ENCODE data around the gene FAAP20.

DNA sequence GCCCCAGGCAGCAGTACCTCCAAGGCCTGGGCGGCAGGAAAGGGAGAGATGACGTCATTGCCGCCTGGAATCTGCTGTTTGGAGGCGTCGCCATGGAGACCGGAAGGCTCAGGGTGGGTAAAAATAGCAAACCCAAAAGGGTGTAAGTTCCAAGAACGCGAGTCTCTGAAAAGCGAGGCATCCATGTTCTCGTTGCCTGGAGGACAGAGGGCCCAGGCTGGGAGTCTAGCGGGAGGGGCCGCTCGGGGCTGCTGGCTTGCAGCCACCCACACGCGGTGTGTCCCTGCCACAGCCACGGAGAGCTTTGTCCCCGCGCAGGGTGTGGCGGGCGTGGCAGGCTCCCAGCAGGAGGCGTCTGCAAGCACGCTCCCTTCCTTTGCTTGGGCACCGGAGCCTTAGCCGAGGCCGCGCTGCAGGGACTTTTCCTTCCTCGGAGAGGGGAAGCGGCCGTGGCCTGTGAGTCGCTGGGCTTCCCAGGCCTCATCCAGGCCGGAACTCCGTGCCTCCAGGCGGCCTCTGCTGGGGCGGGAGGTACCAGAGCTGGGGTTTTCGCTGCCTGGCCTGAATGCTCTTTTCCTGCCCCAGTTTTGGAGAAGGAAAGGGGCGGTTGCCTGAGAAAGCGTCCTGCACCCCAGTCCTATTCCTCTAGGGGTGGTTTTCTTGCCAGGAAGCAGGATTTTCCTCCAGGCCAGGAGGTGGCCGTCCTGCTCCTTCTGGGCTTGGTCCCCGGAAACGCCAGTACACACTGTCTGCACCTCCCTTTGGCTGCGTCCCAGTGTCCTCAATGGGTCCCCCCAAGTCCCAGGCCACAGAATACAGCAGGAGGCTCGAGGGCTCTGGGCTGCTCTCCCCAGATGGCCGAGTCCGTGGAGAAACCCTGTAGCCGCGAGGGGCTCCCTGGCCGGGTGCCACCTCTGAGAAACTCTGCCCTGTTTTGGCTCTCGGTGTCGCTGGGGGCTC, 18.2 kb upstream of the FAAP20 start:
- TF ChIP-seq, protein P1, sequence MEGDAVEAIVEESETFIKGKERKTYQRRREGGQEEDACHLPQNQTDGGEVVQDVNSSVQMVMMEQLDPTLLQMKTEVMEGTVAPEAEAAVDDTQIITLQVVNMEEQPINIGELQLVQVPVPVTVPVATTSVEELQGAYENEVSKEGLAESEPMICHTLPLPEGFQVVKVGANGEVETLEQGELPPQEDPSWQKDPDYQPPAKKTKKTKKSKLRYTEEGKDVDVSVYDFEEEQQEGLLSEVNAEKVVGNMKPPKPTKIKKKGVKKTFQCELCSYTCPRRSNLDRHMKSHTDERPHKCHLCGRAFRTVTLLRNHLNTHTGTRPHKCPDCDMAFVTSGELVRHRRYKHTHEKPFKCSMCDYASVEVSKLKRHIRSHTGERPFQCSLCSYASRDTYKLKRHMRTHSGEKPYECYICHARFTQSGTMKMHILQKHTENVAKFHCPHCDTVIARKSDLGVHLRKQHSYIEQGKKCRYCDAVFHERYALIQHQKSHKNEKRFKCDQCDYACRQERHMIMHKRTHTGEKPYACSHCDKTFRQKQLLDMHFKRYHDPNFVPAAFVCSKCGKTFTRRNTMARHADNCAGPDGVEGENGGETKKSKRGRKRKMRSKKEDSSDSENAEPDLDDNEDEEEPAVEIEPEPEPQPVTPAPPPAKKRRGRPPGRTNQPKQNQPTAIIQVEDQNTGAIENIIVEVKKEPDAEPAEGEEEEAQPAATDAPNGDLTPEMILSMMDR (IDR thresholded peaks at IDR 0.05): no peak
- TF ChIP-seq HDAC2 (IDR thresholded peaks at IDR 0.05): no peak
- TF ChIP-seq, protein P2, sequence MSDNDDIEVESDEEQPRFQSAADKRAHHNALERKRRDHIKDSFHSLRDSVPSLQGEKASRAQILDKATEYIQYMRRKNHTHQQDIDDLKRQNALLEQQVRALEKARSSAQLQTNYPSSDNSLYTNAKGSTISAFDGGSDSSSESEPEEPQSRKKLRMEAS (IDR thresholded peaks at IDR 0.05): peak; percentile 85
- TF ChIP-seq BHLHE40 (IDR thresholded peaks at IDR 0.05; ENCODE audit: low read depth, low read length): no peak
- TF ChIP-seq CEBPB (IDR thresholded peaks at IDR 0.05): no peak
- TF ChIP-seq RAD21 (conservative IDR thresholded peaks at IDR 0.05 in 1 of 2, IDR thresholded peaks at IDR 0.05 in 1 of 2): peak in 1 of 2 experiments; percentile 20; a peak in 1 of 5 replicates
- TF ChIP-seq JUN (IDR thresholded peaks at IDR 0.05): 0 out of 5 replicates have a peak, but pooled peaks have one; percentile 33 to 37
- no peak for TF ChIP-seq HES2 (IDR thresholded peaks at IDR 0.05)
- no peak for TF ChIP-seq HOXA7 (CRISPR knock-in tag; IDR thresholded peaks at IDR 0.05)
- TF ChIP-seq, protein P3, sequence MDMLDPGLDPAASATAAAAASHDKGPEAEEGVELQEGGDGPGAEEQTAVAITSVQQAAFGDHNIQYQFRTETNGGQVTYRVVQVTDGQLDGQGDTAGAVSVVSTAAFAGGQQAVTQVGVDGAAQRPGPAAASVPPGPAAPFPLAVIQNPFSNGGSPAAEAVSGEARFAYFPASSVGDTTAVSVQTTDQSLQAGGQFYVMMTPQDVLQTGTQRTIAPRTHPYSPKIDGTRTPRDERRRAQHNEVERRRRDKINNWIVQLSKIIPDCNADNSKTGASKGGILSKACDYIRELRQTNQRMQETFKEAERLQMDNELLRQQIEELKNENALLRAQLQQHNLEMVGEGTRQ (IDR thresholded peaks at IDR 0.05): no peak
- TF ChIP-seq ZFP36 (IDR thresholded peaks at IDR 0.05; ENCODE audit: borderline replicate concordance, partially characterized antibody): no peak
- TF ChIP-seq MAFK (IDR thresholded peaks at IDR 0.05; ENCODE audit: partially characterized antibody): no peak
- TF ChIP-seq, protein P4, sequence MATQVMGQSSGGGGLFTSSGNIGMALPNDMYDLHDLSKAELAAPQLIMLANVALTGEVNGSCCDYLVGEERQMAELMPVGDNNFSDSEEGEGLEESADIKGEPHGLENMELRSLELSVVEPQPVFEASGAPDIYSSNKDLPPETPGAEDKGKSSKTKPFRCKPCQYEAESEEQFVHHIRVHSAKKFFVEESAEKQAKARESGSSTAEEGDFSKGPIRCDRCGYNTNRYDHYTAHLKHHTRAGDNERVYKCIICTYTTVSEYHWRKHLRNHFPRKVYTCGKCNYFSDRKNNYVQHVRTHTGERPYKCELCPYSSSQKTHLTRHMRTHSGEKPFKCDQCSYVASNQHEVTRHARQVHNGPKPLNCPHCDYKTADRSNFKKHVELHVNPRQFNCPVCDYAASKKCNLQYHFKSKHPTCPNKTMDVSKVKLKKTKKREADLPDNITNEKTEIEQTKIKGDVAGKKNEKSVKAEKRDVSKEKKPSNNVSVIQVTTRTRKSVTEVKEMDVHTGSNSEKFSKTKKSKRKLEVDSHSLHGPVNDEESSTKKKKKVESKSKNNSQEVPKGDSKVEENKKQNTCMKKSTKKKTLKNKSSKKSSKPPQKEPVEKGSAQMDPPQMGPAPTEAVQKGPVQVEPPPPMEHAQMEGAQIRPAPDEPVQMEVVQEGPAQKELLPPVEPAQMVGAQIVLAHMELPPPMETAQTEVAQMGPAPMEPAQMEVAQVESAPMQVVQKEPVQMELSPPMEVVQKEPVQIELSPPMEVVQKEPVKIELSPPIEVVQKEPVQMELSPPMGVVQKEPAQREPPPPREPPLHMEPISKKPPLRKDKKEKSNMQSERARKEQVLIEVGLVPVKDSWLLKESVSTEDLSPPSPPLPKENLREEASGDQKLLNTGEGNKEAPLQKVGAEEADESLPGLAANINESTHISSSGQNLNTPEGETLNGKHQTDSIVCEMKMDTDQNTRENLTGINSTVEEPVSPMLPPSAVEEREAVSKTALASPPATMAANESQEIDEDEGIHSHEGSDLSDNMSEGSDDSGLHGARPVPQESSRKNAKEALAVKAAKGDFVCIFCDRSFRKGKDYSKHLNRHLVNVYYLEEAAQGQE (IDR thresholded peaks at IDR 0.05): no peak
